Mucosa of rectum (tissue), 2 donors: ENCODE measurements around the gene FTL.
A peak's percentile ranks its signal among the peaks of the same experiment; 100 is the strongest.

Experiments
- H3K27ac ChIP-seq, 2 donors: one replicate each; pipeline ENCODE4 v1.7.0; 2013; ENCODE audit warnings: inconsistent platforms in 2 of 2, low read depth in 2 of 2, low read length in 2 of 2
- H3K27me3 ChIP-seq, 2 donors: one replicate each; pipeline ENCODE4 v1.7.0; 2013; ENCODE audit warnings: low read length in 2 of 2; ENCODE audit not compliant: control insufficient read depth in 2 of 2, insufficient read depth in 2 of 2
- H3K36me3 ChIP-seq, 2 donors: one replicate each; pipeline ENCODE4 v1.7.0; 2013; ENCODE audit warnings: low read length in 2 of 2; ENCODE audit not compliant: control insufficient read depth in 2 of 2, insufficient read depth in 2 of 2
- H3K4me1 ChIP-seq, 2 donors: one replicate each; pipeline ENCODE4 v1.7.0; 2013; ENCODE audit warnings: low read length in 2 of 2, mild to moderate bottlenecking in 1 of 2; ENCODE audit not compliant: control insufficient read depth in 2 of 2, insufficient read depth in 2 of 2
- H3K4me3 ChIP-seq, 2 donors: one replicate each; pipeline ENCODE4 v1.7.0; 2013; ENCODE audit warnings: low read length in 2 of 2
- H3K9ac ChIP-seq, 2 donors: one replicate each; pipeline ENCODE4 v1.7.0; 2013; ENCODE audit warnings: low read length in 2 of 2, low read depth in 1 of 2, mild to moderate bottlenecking in 1 of 2
- H3K9me3 ChIP-seq, 2 donors: one replicate each; pipeline ENCODE4 v1.7.0; 2013; ENCODE audit warnings: low read length in 2 of 2; ENCODE audit not compliant: control insufficient read depth in 2 of 2
- donor health status: healthy.
- donor health status: Normal muscosa, but diverticular disease.

Gene FTL

GRCh38 chr19:48964205-48965039 is 687 bp upstream of the FTL start:
- Histone ChIP-seq H3K4me1 (peaks cover 43 to 48% of the 10 kb centered on the region in 2 donors), H3K27me3 (no peaks in the 10 kb centered on the region), H3K36me3 (peaks cover 10 to 23% of the 10 kb centered on the region in 2 donors), H3K4me3 (peak overlapping the region; percentile 58 to 60), H3K27ac (peak overlapping the region; percentile 90 to 95), H3K9ac (peak overlapping the region; percentile 73 to 74), H3K9me3 (no peaks in the 10 kb centered on the region)

DNA sequence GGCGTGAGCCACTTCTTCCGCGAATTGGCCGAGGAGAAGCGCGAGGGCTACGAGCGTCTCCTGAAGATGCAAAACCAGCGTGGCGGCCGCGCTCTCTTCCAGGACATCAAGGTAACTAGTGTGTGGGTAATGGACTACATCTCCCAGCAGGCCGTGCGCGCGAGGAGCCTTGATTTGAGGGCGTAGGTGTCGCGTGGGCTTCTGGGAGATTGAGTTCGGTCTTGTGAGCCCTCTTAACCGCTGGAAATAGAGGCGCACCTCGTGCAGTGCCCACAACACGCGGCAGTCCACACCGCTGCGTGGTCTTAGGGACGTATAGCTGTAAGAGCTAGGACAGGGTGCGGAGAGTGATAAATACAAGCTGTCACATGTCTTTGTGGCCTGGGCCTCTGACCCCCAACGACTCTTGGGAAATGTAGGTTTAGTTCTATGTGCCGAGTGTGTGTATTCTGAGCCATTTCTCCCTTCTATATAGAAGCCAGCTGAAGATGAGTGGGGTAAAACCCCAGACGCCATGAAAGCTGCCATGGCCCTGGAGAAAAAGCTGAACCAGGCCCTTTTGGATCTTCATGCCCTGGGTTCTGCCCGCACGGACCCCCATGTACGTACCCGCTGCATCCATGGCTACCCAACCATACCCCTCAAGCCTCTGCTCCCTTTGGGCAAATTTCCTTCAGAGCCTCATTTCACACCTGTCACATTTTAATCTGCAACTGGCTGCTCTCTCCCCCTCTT is 864 bp downstream of the FTL start:
- Histone ChIP-seq H3K9me3 (no peaks in the 10 kb centered on the region), H3K4me1 (peaks cover 41 to 46% of the 10 kb centered on the region in 2 donors), H3K27me3 (no peaks in the 10 kb centered on the region), H3K9ac (peak overlapping the region; percentile 89 to 93), H3K27ac (peak overlapping the region; percentile 89 to 90), H3K36me3 (peaks cover 13 to 31% of the 10 kb centered on the region in 2 donors), H3K4me3 (peak overlapping the region; percentile 90 to 100)

DNA sequence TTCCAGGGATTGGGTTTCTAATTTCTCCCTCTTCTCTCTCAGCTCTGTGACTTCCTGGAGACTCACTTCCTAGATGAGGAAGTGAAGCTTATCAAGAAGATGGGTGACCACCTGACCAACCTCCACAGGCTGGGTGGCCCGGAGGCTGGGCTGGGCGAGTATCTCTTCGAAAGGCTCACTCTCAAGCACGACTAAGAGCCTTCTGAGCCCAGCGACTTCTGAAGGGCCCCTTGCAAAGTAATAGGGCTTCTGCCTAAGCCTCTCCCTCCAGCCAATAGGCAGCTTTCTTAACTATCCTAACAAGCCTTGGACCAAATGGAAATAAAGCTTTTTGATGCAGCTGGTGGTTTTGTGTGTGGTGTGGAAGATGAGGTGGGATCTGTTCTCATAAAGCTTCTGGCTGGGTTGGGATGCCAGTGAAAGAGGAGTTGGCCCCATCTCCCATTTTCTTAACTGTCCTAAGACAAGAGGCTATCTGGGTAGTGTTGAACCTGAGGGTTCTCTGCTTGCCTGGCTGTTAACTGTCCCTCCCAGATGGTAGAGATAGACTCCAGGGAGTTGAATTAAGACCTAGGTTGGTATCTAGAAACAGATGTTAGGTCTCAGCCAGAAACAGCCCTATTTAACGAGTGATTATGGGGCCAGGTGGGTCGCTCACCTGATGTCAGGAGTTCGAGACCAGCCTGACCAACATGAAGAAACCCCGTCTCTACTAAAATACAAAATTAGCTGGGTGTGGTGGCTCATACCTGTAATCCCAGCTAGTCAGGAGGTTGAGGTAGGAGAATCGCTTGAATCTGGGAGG is 1.6 kb downstream of the FTL start:
- peak overlapping the region; percentile 89 to 90 for H3K27ac ChIP-seq
- peaks cover 13 to 31% of the 10 kb centered on the region in 2 donors for H3K36me3 ChIP-seq
- peak overlapping the region; percentile 89 to 93 for H3K9ac ChIP-seq
- H3K4me1 ChIP-seq, result peaks cover 35 to 38% of the 10 kb centered on the region in 2 donors
- H3K27me3 ChIP-seq, result no peaks in the 10 kb centered on the region
- H3K9me3 ChIP-seq, result no peaks in the 10 kb centered on the region
- peak overlapping the region; percentile 90 to 100 for H3K4me3 ChIP-seq

DNA sequence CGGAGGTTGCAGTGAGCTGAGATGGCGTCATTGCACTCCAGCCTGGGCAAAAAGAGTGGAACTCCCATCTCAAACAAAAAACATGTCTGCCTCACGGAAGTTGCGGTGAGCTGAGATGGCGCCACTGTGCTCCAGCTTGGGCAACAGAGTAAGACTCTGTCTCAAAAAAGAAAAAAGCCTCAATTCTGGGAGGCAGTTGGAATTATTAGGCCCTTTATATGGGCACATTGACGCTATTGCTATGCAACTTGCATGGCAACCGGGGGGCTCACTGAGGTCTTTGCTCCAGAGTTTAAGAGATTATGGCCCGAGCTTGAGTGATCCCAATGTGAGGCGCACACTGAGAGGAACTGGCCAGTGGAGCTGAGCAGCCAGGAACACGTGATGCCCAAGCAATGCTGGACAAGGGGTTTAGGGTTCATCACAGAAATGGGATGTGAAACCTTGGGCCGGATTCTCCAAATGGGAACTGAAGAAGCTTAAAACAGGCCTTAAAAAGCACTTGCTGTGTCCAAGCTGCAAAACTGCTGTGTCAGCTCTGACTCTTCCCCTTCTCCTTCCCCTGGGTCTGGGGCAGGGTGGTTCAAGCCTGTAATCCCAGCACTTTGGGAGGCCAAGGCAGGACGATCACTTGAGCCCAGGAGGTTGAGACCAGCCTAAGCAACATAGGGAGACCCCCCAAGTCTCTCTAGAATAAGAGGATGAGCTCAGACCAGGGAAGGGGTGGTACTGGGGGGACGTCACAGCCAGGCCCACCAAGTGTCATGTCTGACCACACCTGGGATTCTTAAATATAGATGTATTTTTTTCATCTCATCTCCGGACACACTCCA is 2.5 kb downstream of the FTL start:
- H3K4me1 ChIP-seq, result peaks cover 30% of the 10 kb centered on the region in 2 donors
- peaks cover 13 to 31% of the 10 kb centered on the region in 2 donors for H3K36me3 ChIP-seq
- H3K9me3 ChIP-seq, result no peaks in the 10 kb centered on the region
- no peak overlapping the region for H3K9ac ChIP-seq
- peak overlapping the region; percentile 13 to 90 for H3K27ac ChIP-seq
- peak overlapping the region in 1 of 2 donors; percentile 1 for H3K4me3 ChIP-seq
- H3K27me3 ChIP-seq, result no peaks in the 10 kb centered on the region

- no peaks in the 10 kb centered on the region for H3K27me3 ChIP-seq
- H3K9me3 ChIP-seq, result no peaks in the 10 kb centered on the region
- H3K4me3 ChIP-seq, result no peak overlapping the region
- peak overlapping the region in 1 of 2 donors; percentile 6 for H3K27ac ChIP-seq
- peaks cover 26 to 29% of the 10 kb centered on the region in 2 donors for H3K4me1 ChIP-seq
- peaks cover 13 to 37% of the 10 kb centered on the region in 2 donors for H3K36me3 ChIP-seq
- H3K9ac ChIP-seq, result no peak overlapping the region
Measured at GRCh38 chr19:48968179-48968661, 3.1 kb downstream of the FTL start.

DNA sequence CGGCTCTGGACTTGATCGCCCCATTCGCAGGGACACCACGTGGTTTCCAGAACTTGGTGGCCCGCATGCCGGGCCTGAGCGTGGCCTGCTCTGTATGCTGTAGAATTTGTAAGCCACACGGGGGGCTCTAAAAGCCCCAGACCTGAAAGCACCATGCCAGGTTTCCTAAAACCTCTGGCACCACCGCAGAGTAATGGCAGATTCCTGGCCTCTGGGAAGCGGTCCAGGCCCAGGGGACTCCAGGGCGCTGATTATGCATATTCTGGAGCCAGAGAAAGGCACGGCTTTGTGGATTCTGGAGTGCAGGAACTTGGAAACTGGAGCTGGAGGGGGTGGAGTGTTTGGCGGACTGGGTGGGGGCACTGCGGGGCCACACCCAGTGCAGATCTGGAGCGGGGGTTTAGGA is 3.7 kb downstream of the FTL start:
- peaks cover 13 to 41% of the 10 kb centered on the region in 2 donors for H3K36me3 ChIP-seq
- no peak overlapping the region for H3K4me3 ChIP-seq

GRCh38 chr19:48969276-48970138 is 4.4 kb downstream of the FTL start:
- H3K36me3 ChIP-seq, result peaks cover 17 to 48% of the 10 kb centered on the region in 2 donors
- H3K9ac ChIP-seq, result no peak overlapping the region
- no peak overlapping the region for H3K27ac ChIP-seq
- H3K9me3 ChIP-seq, result no peaks in the 10 kb centered on the region
- H3K4me3 ChIP-seq, result no peak overlapping the region
- no peaks in the 10 kb centered on the region for H3K27me3 ChIP-seq
- peaks cover 13 to 16% of the 10 kb centered on the region in 2 donors for H3K4me1 ChIP-seq

More for the DNA sequence above, 3.7 kb downstream of the FTL start:
- peaks cover 20 to 23% of the 10 kb centered on the region in 2 donors for H3K4me1 ChIP-seq
- no peaks in the 10 kb centered on the region for H3K27me3 ChIP-seq
- H3K27ac ChIP-seq, result no peak overlapping the region
- H3K9ac ChIP-seq, result no peak overlapping the region
- no peaks in the 10 kb centered on the region for H3K9me3 ChIP-seq

GRCh38 chr19:48970139-48970766 is 5.1 kb downstream of the FTL start:
- Histone ChIP-seq H3K4me3 (no peak overlapping the region), H3K36me3 (peaks cover 17 to 53% of the 10 kb centered on the region in 2 donors), H3K9ac (no peak overlapping the region), H3K27ac (no peak overlapping the region), H3K9me3 (no peaks in the 10 kb centered on the region), H3K4me1 (peaks cover 11 to 13% of the 10 kb centered on the region in 2 donors), H3K27me3 (no peaks in the 10 kb centered on the region)
